A549 treated with CpdA at 1 μM for 4 hours (cell line): Measurements from ENCODE around the gene AQP5. TPM values are rescaled to one million over a fixed set of nuclear protein-coding genes. Genes with fewer than 3 reads are reported as not detected.

ENCODE experiments used
- total RNA-seq: library from RNA; stranded (reverse); fragments of 200-300 nt; extraction: Qiagen RNA extraction; gene quantifications from 5 replicates; pipeline ENCODE4 v1.2.3, GENCODE V29; 2022; ENCODE audit warnings: low read depth

Gene AQP5
- total RNA-seq: not detected in 5 replicates

DNA sequence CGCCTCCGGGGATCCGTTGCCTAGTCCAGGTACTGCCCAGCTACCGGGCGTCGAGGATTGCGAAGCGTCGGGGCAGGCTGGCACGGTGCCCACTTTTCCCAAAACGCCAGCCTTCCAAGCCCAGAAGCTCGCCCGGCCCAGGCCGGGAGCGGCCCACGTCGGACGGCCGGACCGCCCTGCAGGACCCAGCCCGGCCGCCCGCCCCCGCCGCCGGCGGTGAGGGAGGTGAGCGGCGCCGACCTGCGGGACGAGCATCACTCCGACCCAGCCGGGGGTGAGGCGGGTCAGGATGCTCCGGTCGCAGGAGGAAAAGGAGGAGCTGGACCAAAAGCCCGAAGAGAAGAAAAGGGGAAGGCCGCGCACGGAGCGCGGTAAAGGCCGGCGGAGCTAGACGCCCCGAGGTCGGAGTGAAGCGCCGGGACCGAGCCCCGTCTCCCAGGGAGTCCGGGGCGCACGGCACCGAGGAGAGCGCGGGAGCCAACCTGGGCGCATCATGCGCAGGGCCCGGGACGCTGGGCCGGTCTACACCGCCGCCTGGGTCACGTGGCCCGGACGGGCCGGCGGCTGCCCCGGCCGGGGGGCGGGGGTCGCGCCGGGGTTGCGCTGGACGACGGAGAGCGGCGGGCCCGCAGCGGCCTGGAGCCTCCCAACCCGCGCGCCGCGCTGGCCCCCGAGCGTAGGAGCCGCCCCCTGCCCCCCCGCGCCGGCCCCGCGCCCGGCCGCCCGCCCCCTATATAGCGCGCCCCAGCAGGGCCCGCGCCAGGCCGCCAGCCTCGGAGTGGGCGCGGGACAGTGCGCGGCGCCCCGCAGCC, at the start of gene AQP5:
Gene AQP5, plus strand, starts transcription at position 762 of the 812 bp plus-strand sequence. CDS start 146 bp downstream, outside the sequence.

DNA sequence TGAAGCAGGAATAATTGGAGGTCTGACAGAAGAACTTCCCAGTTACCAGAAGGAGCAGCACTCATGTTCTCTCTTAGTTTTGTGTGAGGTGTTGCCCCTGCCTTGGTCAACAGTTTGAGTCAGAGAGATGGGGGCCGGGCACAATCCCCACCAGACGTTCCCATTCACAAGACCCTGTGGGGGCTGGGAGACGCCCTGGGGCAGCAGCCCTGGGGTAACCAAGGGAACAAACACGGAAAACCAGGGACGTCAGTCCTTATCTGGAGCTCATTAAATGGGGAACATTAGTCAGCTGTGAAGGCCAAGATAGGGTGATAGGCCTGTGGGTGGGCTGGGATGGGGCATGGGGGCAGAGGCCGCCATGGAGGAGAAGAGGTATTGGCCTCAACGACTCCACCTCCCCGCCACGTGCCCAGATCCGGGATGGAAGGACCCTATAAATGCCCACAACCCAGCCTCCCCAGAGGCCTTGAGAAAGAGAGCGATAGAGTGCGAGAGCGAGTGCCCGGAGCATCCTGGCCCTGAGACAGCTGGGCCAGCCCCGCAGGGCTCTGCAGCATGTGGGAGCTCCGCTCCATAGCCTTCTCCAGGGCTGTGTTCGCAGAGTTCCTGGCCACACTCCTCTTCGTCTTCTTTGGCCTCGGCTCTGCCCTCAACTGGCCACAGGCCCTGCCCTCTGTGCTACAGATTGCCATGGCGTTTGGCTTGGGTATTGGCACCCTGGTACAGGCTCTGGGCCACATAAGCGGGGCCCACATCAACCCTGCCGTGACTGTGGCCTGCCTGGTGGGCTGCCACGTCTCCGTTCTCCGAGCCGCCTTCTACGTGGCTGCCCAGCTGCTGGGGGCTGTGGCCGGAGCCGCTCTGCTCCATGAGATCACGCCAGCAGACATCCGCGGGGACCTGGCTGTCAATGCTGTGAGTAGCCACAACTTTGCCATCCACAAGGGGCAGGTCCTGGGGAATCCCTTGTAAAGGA, 11.1 kb upstream of the AQP5 start, which contains the start of gene AQP2:
Gene AQP2, plus strand, starts transcription at position 465 of the 979 bp plus-strand sequence. Its CDS starts 94 bp downstream, at position 559.

DNA sequence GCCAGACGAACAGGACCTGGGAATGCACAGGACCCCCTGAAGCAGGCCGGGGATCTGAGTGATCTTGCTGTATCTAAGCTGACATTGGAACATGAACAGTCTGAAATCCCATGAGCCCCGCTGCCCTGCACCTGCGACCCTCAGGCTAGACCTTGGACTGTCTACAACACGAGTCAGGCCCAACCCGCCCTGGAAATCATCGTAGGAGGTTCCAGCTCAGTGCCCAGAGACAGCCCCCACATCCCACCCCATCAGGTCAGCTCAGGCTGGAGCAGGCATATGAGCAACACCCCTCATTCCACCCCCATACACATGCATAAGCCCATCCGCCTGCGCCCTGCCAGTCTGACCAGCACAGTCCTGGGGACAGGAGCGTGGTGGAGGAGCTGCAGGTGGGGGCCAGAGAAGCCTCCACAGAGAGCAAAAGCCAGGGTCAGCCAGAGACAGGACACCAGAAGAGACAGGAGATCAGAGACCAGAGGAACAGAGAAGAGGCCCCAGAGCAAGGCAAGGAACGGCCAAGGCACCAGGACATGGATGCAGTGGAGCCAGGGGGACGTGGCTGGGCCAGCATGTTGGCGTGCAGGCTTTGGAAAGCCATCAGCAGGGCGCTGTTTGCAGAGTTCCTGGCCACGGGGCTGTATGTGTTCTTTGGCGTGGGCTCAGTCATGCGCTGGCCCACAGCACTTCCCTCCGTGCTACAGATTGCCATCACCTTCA, 11.1 kb downstream of the AQP5 start, which contains the start of gene AQP6:
Gene AQP6, plus strand, starts transcription at position 307 of the 720 bp plus-strand sequence. Its CDS starts 227 bp downstream, at position 534.

Other genes with a start within 250 kb of the AQP5 start
- 404 to 512 TPM (median 480 TPM) in 5 replicates for gene TMBIM6, start 220.3 kb upstream of the AQP5 start, total RNA-seq
- gene NCKAP5L, start 133.5 kb upstream of the AQP5 start, total RNA-seq: 6.8 to 9.0 TPM (median 7.6 TPM) in 5 replicates
- 4.7 to 5.1 TPM (median 4.7 TPM) in 5 replicates for gene BCDIN3D, start 118.8 kb upstream of the AQP5 start, total RNA-seq
- gene FAIM2, start 58.0 kb upstream of the AQP5 start, total RNA-seq: 0.06 to 0.14 TPM in 2 of 5 replicates, not detected in the others
- not detected in 5 replicates for gene AQP2, start 11.1 kb upstream of the AQP5 start, total RNA-seq
- gene AQP6, start 11.1 kb downstream of the AQP5 start, total RNA-seq: not detected in 5 replicates
- gene RACGAP1, start 63.6 kb downstream of the AQP5 start, total RNA-seq: 75.5 to 97.3 TPM (median 82.6 TPM) in 5 replicates
- gene ASIC1, start 95.7 kb downstream of the AQP5 start, total RNA-seq: 4.8 to 7.1 TPM (median 5.9 TPM) in 5 replicates
- 69.5 to 78.9 TPM (median 73.6 TPM) in 5 replicates for gene SMARCD1, start 123.5 kb downstream of the AQP5 start, total RNA-seq
- gene GPD1, start 142.1 kb downstream of the AQP5 start, total RNA-seq: 0.10 to 0.32 TPM (median 0.20 TPM) in 4 of 5 replicates, not detected in the other
- 69.4 to 79.1 TPM (median 75.1 TPM) in 5 replicates for gene COX14, start 150.4 kb downstream of the AQP5 start, total RNA-seq
- gene CERS5, start 205.5 kb downstream of the AQP5 start, total RNA-seq: 25.3 to 29.4 TPM (median 28.5 TPM) in 5 replicates